Erythroblast (primary cell): ENCODE data around the gene C17orf75.

Experiments used
- GATA1 ChIP-seq: IDR thresholded peaks from 2 replicates; pipeline ENCODE4 v1.6.1; 2011; ENCODE audit warnings: low read depth, mild to moderate bottlenecking, control low read depth, low read length, moderate library complexity
- POLR2A ChIP-seq: IDR thresholded peaks from 2 replicates; pipeline ENCODE4 v1.6.1; 2011; ENCODE audit warnings: mild to moderate bottlenecking, low read length

DNA sequence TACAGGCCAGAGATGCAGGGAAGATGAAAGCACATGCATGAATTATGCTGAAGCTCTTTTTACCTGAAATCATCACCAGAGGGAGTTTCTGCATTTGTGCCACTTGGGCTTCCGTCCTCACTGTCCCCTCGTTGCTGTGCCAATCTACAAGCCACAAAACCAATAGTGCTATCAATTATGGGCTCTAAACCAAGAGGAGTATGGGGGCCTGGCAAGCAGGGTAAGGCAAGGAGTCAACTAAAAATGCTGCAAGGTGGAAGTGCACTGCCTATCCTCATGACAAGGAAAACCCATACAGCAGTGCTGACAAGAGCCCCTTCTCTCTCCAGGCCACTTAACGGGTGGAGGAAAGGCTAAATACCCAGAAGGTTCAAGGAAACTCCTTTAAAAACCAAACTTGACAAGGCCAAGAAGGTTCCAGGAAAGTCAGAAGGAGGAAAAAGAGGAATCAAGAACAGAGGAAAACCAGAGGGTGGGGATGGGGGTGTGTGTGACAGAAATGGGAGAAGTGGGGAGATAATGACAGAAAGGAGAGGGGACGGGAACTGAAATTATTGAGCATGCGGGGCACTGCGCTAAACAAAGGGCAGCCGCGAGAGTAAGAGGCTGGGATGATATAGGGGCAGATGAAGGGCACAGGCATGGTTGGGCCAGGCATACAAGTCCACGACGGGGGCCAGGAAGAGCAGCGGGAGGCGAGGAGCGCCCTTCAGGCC, 674 bp downstream of the C17orf75 start:
- peak; percentile 30 for TF ChIP-seq POLR2A
- no peak for TF ChIP-seq GATA1
